Kidney glomerular epithelial cell (primary cell): ENCODE measurements around the gene BCAT1.
A peak's percentile ranks its signal among the peaks of the same experiment; 100 is the strongest.
"Not testable (repeated sequence)": the region's sequence is repeated elsewhere in the genome, so short reads cannot be mapped to it uniquely, and the experiment has no call there.

Source experiments
- DNase-seq: peaks from one replicate; lab custom pipeline; 2025; lab: John Stamatoyannopoulos, UW

The BCAT1 gene

GRCh38 chr12:24809306-24809705, 139.6 kb downstream of the BCAT1 start:
- DNase-seq, result not testable (repeated sequence)

DNA sequence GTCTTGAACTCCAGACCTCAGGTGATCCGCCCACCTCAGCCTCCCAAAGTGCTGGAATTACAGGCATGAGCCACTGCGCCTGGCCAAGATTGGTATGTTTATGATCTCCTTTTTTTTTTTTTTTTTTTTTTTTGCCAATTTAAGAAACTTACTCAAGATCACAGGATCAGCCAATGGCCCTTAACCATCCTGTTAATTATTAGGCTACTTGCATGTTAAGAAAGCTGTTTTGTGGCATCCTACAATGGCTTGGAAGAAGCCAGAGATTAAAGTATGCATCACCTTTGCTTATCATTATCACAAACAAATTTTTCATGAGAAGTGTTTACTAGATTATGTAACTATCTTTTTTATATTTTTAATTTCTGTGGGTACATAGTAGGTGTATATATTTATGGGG, 140.2 kb downstream of the BCAT1 start:
- DNase-seq, result no peak

- no peak for DNase-seq
Measured at GRCh38 chr12:24806386-24806785, 142.5 kb downstream of the BCAT1 start.

- no peak for DNase-seq
Measured at GRCh38 chr12:24803430-24804245, 145.3 kb downstream of the BCAT1 start.

GRCh38 chr12:24798335-24798734, 150.6 kb downstream of the BCAT1 start:
- DNase-seq, result no peak

DNA sequence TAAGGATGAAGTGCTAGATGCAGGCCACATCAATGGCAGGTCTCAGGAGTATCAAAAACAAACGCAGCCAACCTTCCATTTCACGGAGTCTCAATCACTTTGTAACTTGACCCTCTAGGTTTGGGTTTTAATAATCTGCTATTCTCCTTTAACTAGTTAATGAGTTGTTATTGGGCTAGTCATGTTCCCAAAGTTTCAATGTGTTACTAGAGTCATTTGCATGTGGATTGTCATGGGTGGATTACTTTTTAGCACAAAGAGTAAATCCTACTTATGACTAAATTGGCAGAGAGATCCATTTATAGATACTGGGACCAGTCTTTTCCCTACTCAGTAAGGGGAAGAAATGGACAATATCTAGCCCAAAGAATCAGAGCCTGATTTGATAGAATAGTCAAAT, 151.0 kb downstream of the BCAT1 start:
- no peak for DNase-seq

- DNase-seq, result no peak
Measured at GRCh38 chr12:24796876-24797275, 152.0 kb downstream of the BCAT1 start.

GRCh38 chr12:24795699-24796347, 153.1 kb downstream of the BCAT1 start:
- DNase-seq, result no peak

DNA sequence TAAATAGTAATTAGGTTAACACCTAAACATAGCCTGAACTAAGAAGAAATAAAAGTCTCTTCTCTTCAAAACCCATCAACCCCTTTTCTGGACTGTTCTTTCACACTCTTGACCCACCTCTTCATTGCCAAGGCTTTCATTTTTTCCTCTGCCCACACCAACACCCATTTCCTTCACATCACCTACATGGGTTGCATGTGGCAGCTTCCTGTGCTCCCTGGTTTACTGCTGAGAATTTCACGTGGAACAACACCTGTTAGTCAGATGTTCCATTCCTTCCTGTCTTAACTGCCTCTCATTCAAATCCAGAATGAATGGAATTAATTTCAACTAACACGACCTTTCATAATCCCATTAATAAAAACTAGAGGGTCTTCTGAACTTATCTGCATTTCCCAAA, 157.3 kb downstream of the BCAT1 start:
- no peak for DNase-seq

DNA sequence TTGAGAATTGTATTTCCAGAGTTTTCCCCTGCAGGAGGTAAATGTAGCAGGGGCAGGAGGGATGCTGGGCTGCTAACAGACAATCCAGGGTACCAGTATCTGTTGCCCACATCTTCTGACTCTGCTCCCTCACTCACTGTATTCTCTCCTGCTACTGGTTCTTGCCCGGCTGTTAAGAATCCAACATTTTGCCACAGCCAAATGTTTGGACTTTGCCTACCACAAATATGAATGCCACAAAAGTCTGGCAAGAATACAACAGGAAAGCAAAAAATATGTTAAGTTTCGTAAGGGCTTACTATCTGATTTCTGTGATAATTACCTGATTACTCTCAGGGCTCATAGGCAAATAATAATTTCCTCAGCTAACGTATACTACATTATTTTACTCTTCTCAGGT, 160.0 kb downstream of the BCAT1 start:
- DNase-seq, result no peak

DNA sequence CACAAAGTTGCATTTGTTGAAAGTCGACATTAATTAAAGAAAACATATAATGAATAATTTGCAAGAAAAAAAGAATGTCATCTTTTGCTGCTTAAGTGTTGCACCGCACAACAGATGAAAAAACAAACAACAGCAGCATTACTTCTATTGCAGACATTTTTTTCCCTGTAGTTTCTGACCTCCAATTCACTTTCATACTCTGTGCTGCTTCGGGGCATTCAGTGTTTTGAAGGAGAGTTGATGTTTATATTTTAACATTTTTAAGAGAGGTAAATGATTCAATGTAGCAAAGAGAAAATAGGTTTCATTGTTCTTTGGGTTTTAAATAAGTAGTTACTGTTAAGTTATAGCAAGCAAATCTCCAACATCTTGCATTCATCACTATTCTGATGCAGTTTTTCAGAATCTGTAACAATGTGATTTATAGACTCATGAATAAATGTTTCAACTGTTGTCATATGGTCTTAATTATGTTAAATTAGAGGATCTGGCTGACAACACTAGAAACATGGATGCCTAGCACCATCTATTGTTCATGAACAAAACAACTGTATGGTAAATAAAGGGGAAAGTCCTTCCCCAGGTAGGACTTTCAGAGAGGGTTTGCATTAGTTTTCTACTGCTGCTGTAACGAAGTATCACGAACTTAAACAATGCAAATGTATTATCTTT, 168.1 kb downstream of the BCAT1 start:
- no peak for DNase-seq

- DNase-seq, result peak; percentile 12
Measured at GRCh38 chr12:24778486-24779304, 170.2 kb downstream of the BCAT1 start.

- no peak for DNase-seq
Measured at GRCh38 chr12:24777359-24777758, 171.5 kb downstream of the BCAT1 start.

DNA sequence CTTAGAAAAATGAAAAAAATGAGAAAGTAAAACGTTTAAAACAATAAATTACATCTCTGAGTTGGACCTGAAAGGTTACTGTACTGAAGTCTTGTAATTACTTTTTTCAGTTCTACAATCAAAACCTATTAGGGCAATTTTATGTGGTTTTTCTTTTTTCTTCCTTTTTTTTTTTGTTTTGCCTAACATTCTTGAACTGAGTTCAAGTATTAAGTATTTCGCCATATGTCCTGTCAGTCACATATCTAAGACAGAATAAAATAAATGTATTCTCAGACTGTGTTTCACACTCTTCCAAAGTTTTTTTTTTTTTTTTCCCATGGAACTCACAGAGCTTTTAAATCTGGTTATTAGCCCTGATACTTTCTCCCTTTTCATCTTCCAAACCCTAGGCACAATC, 172.0 kb downstream of the BCAT1 start:
- no peak for DNase-seq

DNA sequence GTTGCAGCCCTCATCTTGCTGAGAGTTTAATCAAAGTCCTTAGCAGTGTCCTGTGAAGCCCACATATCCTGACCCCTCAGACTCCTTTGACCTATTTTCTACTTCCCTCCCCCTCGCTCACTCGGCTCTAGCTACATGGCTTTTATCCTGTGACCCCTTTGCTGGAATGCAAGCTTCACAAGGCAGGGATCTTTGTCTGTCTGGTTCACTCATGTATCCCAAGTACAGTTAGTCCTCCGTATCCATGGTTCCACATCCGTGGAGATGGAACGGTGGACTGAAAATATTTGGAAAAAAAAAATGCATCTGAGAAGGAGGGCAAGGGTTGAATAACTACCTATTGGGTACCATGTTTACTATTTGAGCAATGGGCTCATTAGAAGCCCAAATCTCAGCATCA, 173.8 kb downstream of the BCAT1 start:
- DNase-seq, result no peak

- no peak for DNase-seq
Measured at GRCh38 chr12:24773996-24774395, 174.9 kb downstream of the BCAT1 start.

GRCh38 chr12:24772813-24773212, 176.1 kb downstream of the BCAT1 start:
- no peak for DNase-seq

DNA sequence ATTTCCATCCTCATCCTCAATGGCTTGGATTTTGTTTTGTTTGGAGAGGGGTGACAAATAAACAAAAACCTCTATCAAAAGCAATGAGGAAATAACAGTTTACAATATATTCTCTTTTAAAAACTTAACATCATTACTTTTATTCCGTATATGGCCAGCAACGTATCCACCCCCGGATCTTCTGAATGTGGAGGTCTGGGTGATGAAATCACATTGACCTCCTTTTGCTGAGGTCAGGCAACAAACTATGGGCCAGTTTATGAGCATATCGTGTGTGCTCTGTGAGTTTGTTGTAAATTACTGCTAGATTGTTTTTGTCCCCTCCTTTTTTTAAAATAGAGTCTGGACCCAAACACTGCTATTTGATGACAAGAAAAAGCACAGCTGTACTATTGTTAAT, 178.1 kb downstream of the BCAT1 start:
- DNase-seq, result no peak

DNA sequence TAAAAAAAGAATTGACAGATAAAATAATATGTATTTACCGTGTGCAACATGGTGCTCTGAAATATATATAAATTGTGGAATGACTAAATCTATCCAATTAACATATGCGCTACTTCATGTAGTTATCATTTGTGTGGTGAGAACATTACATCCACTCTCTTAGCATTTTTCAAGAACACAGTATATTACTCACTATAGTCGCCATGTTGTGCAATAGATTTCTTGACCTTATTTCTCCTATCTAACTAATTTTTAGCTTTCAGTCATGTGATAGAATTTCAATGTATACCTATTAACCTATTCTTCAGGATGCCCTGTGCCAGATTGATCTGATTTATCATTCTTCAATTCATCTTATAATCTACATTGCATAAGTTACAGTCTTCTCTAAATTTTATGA, 178.6 kb downstream of the BCAT1 start:
- no peak for DNase-seq

- no peak for DNase-seq
Measured at GRCh38 chr12:24769682-24770081, 179.2 kb downstream of the BCAT1 start.

- DNase-seq, result no peak
Measured at GRCh38 chr12:24768415-24768814, 180.5 kb downstream of the BCAT1 start.

DNA sequence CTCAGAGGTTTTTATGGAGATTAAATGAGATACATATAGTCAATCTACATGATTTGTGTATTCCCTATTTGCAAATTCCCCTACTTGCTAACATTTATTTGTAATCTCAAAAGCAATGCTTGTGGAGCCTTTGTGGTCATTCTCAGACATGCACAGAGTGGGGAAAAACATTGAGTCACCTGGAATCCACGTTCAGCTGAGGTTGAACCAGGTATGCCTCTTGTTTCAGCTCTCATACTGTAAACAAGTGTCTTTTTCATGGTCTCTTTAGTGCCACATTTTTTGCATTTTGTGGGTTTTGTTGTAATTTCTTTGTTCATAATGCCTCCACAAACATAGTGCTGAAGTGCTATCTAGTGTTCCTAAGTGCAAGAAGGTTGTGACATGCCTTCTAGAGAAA, 181.9 kb downstream of the BCAT1 start:
- no peak for DNase-seq
